Fibroblast of lung (primary cell): ENCODE data around the gene SLC2A1.

ENCODE experiments used
- CTCF ChIP-seq, 2 donors: IDR thresholded peaks in 1 of 2; conservative IDR thresholded peaks in 1 of 2; 1 replicate in 1 of 2; 2 replicates in 1 of 2; pipeline ENCODE4 v1.5.1; 2011 to 2012; ENCODE audit warnings: low read length in 2 of 2, control low read depth in 1 of 2, inconsistent platforms in 1 of 2, low read depth in 1 of 2, mild to moderate bottlenecking in 1 of 2
- EZH2 ChIP-seq: IDR thresholded peaks from 2 replicates; pipeline ENCODE4 v1.5.1; 2012; ENCODE audit warnings: low read length, control low read depth, mild to moderate bottlenecking; ENCODE audit errors: missing control alignments

GRCh38 chr1:42963378-42964043 lies 4.8 kb upstream of the SLC2A1 start:
- no peak for TF ChIP-seq CTCF (conservative IDR thresholded peaks at IDR 0.05 in 1 of 2, IDR thresholded peaks at IDR 0.05 in 1 of 2; ENCODE audit: low read depth in 1 of 2, low read length in 2 of 2)
- no peak for TF ChIP-seq EZH2
